Spinal cord (tissue), 10 donors: ENCODE measurements around the gene IL3. TPM values are rescaled to one million over a fixed set of nuclear protein-coding genes. Genes with fewer than 3 reads are reported as not detected.

Source experiments
- DNase-seq, 6 donors: peaks; one replicate each; pipeline versions ENCODE4 v3.0.0 to v3.0.0-alpha.2; 2013 to 2015; ENCODE audit warnings: low spot score in 6 of 6, low read depth in 4 of 6
- H3K27ac ChIP-seq: one replicate; pipeline ENCODE4 v1.5.1; 2013; ENCODE audit warnings: low read depth, low read length, control low read depth
- H3K27me3 ChIP-seq: one replicate; pipeline ENCODE4 v1.6.1; 2013; ENCODE audit warnings: low read length; ENCODE audit not compliant: control insufficient read depth, insufficient read depth
- H3K36me3 ChIP-seq: one replicate; pipeline ENCODE4 v1.6.1; 2013; ENCODE audit warnings: low read length; ENCODE audit not compliant: control insufficient read depth, insufficient read depth
- H3K4me1 ChIP-seq: one replicate; pipeline ENCODE4 v1.6.1; 2013; ENCODE audit warnings: low read length; ENCODE audit not compliant: control insufficient read depth, insufficient read depth
- H3K4me3 ChIP-seq: one replicate; pipeline ENCODE4 v1.5.1; 2013; ENCODE audit warnings: low read depth, low read length, control low read depth
- H3K9me3 ChIP-seq: one replicate; pipeline ENCODE4 v1.6.1; 2013; ENCODE audit warnings: low read length; ENCODE audit not compliant: control insufficient read depth, insufficient read depth
- WGBS: methylation state at CpG from one replicate; pipeline ENCODE4 v1.1.5; 2013; ENCODE audit warnings: missing lambda C conversion rate; ENCODE audit not compliant: insufficient coverage; 5-methylcytosine and 5-hydroxymethylcytosine counted together
- polyA plus RNA-seq, 2 donors: library from polyadenylated mRNA; unstranded; fragments of 120-200 nt; gene quantifications; one replicate each; pipeline ENCODE4 v1.2.1, GENCODE V29; 2013; ENCODE audit not compliant: insufficient read length in 2 of 2
- total RNA-seq, 2 donors: library from RNA; depleted of rRNA in 1 of 2; stranded (reverse); fragments of 120-200 nt in 1 of 2; fragments of >200 nt in 1 of 2; gene quantifications; one replicate each; pipeline versions ENCODE4 v1.2.3 to v1.2.4, GENCODE V29; 2013 to 2014
- donor health status: healthy.

Gene IL3
- total and polyA plus RNA-seq, 4 donors = not detected

GRCh38 chr5:132071338-132071707, 10.9 kb downstream of the IL3 start:
- WGBS = 90% methylated on average over 1 of the region's 2 CpGs
- no peaks in the 10 kb centered on the region for H3K4me1 ChIP-seq

GRCh38 chr5:132072070-132072469, 11.6 kb downstream of the IL3 start:
- no peaks in the 10 kb centered on the region for H3K36me3 ChIP-seq
- H3K27me3 ChIP-seq = no peaks in the 10 kb centered on the region
- WGBS = 92% methylated on average over 4 of the region's 4 CpGs
- no peak overlapping the region for H3K27ac ChIP-seq
- H3K9me3 ChIP-seq = no peaks in the 10 kb centered on the region
- H3K4me1 ChIP-seq = no peaks in the 10 kb centered on the region
- no peak for DNase-seq
- H3K4me3 ChIP-seq = no peak overlapping the region

More at GRCh38 chr5:132071338-132071707, 10.9 kb downstream of the IL3 start:
- no peaks in the 10 kb centered on the region for H3K9me3 ChIP-seq
- no peaks in the 10 kb centered on the region for H3K27me3 ChIP-seq
- no peak for DNase-seq
- H3K36me3 ChIP-seq = no peaks in the 10 kb centered on the region
- H3K4me3 ChIP-seq = no peak overlapping the region
- no peak overlapping the region for H3K27ac ChIP-seq

- H3K27ac ChIP-seq = no peak overlapping the region
- H3K36me3 ChIP-seq = no peaks in the 10 kb centered on the region
- H3K4me1 ChIP-seq = no peaks in the 10 kb centered on the region
- no peaks in the 10 kb centered on the region for H3K9me3 ChIP-seq
- no peak overlapping the region for H3K4me3 ChIP-seq
- H3K27me3 ChIP-seq = no peaks in the 10 kb centered on the region
- WGBS = 100% methylated on average over 1 of the region's 2 CpGs
- DNase-seq = no peak
These were observed 12.1 kb downstream of the IL3 start for GRCh38 chr5:132072528-132072927.

GRCh38 chr5:132073231-132074013, 13.0 kb downstream of the IL3 start, which contains the start of gene CSF2:
TSS of gene CSF2 (plus strand) at chr5:132073789. CDS start at chr5:132073824, 35 bp downstream.
- Histone ChIP-seq H3K9me3 (no peaks in the 10 kb centered on the region), H3K4me3 (no peak within 1 kb of the TSS), H3K36me3 (no peaks in the 10 kb centered on the region), H3K27me3 (no peaks in the 10 kb centered on the region), H3K4me1 (no peaks in the 10 kb centered on the region), H3K27ac (no peak within 1 kb of the TSS)
- DNase-seq = no peak
- 88% methylated on average over 10 of the region's 12 CpGs for WGBS

GRCh38 chr5:132074091-132074771, 13.8 kb downstream of the IL3 start:
- H3K27ac ChIP-seq = no peak overlapping the region
- DNase-seq = no peak
- no peak overlapping the region for H3K4me3 ChIP-seq
- H3K27me3 ChIP-seq = no peaks in the 10 kb centered on the region
- H3K4me1 ChIP-seq = no peaks in the 10 kb centered on the region
- WGBS = 98% methylated on average over 7 of the region's 7 CpGs
- H3K9me3 ChIP-seq = no peaks in the 10 kb centered on the region
- no peaks in the 10 kb centered on the region for H3K36me3 ChIP-seq

GRCh38 chr5:132074772-132075718, 14.6 kb downstream of the IL3 start:
- no peaks in the 10 kb centered on the region for H3K4me1 ChIP-seq
- no peak for DNase-seq
- no peaks in the 10 kb centered on the region for H3K9me3 ChIP-seq
- H3K27me3 ChIP-seq = no peaks in the 10 kb centered on the region
- 73% methylated on average over 13 of the region's 16 CpGs for whole genome bisulfite sequencing
- no peaks in the 10 kb centered on the region for H3K36me3 ChIP-seq
- H3K27ac ChIP-seq = no peak overlapping the region
- no peak overlapping the region for H3K4me3 ChIP-seq

- no peak overlapping the region for H3K27ac ChIP-seq
- WGBS = 94% methylated on average over 2 of the region's 2 CpGs
- H3K27me3 ChIP-seq = no peaks in the 10 kb centered on the region
- no peaks in the 10 kb centered on the region for H3K4me1 ChIP-seq
- H3K4me3 ChIP-seq = no peak overlapping the region
- no peak for DNase-seq
- H3K36me3 ChIP-seq = no peaks in the 10 kb centered on the region
- H3K9me3 ChIP-seq = no peaks in the 10 kb centered on the region
These were observed 15.2 kb downstream of the IL3 start for GRCh38 chr5:132075719-132076077.

GRCh38 chr5:132076202-132076830, 15.9 kb downstream of the IL3 start:
- H3K27ac ChIP-seq = no peak overlapping the region
- H3K36me3 ChIP-seq = no peaks in the 10 kb centered on the region
- no peaks in the 10 kb centered on the region for H3K9me3 ChIP-seq
- H3K27me3 ChIP-seq = no peaks in the 10 kb centered on the region
- H3K4me3 ChIP-seq = no peak overlapping the region
- WGBS = 90% methylated on average over 8 of the region's 11 CpGs
- DNase-seq = no peak
- no peaks in the 10 kb centered on the region for H3K4me1 ChIP-seq

- no peaks in the 10 kb centered on the region for H3K36me3 ChIP-seq
- no peak for DNase-seq
- 83% methylated on average over 4 of the region's 8 CpGs for WGBS
These were observed 16.5 kb downstream of the IL3 start for GRCh38 chr5:132076983-132077382.

More at GRCh38 chr5:132076983-132077382, 16.5 kb downstream of the IL3 start:
- Histone ChIP-seq H3K27me3 (no peaks in the 10 kb centered on the region), H3K27ac (no peak overlapping the region), H3K4me3 (no peak overlapping the region), H3K4me1 (no peaks in the 10 kb centered on the region), H3K9me3 (no peaks in the 10 kb centered on the region)
